HepG2 (cell line): Measurements from ENCODE around the gene PIK3R1. TPM values are rescaled to one million over a fixed set of nuclear protein-coding genes. Genes with fewer than 3 reads are reported as not detected.

Source experiments
- ATAC-seq: fragments of 200-7000 bp; cut with Tn5 transposase; 3 replicates; pipeline ENCODE4 v1.9.1; 2020; ENCODE audit warnings: mild to moderate bottlenecking, moderate library complexity
- BruUV-seq: library from RNA; stranded (reverse); fragments of 400-500 nt; replicated peaks from 2 replicates; lab custom pipeline; 2021; lab: Mats Ljungman, UMichigan
- CTCF ChIA-PET: fragments of 300-600 bp; formaldehyde crosslinking; extraction: SDS; loops from one replicate; lab custom pipeline; 2021; ENCODE audit warnings: low total read pairs, inconsistent platforms, low intra/inter-chr PET ratio; lab: Yijun Ruan, JAX
- POLR2A ChIA-PET: fragments of 350-600 bp; sonication (Branson Sonifier 250); formaldehyde crosslinking; loops from one replicate; lab custom pipeline; 2020; ENCODE audit warnings: antibody characterized with exemption, inconsistent platforms; lab: Yijun Ruan, JAX
- DNase-seq: peaks from one replicate; pipeline ENCODE4 v3.0.0-alpha.2; 2015; ENCODE audit warnings: low spot score
- FAIRE-seq: peaks from 3 replicates; lab custom pipeline; 2011; peaks lifted over from hg19 to GRCh38; lab: Jason Lieb, UNC
- H2AFZ ChIP-seq: one replicate; pipeline ENCODE4 v1.6.1; 2011; ENCODE audit warnings: low read length, inconsistent platforms
- H3K27ac ChIP-seq: fragments of 300-600 bp; 3 replicates; pipeline ENCODE4 v1.8.0; 2011; ENCODE audit warnings: mixed run types, mild to moderate bottlenecking, mixed read lengths, low read length, inconsistent platforms; ENCODE audit not compliant: insufficient read depth; ENCODE audit errors: extremely low read length
- H3K27me3 ChIP-seq, 2 experiments: fragments of 200-600 bp in 1 of 2; 2 replicates in 1 of 2; 3 replicates in 1 of 2; pipeline versions ENCODE4 v1.6.0 to v1.8.0; 2011; ENCODE audit warnings: low read length in 2 of 2, mild to moderate bottlenecking in 2 of 2, moderate library complexity in 2 of 2, inconsistent platforms in 1 of 2; ENCODE audit not compliant: insufficient read depth in 2 of 2, control insufficient read depth in 1 of 2
- H3K36me3 ChIP-seq, 2 experiments: fragments of 200-600 bp in 1 of 2; replicated peaks in 1 of 2; 2 replicates in 1 of 2; 3 replicates in 1 of 2; pipeline versions ENCODE4 v1.5.1 to v1.8.0; 2011; ENCODE audit warnings: low read length in 2 of 2, inconsistent platforms in 1 of 2; ENCODE audit not compliant: insufficient read depth in 2 of 2, control insufficient read depth in 1 of 2
- H3K4me1 ChIP-seq: 2 replicates; pipeline ENCODE4 v1.5.1; 2012; ENCODE audit warnings: low read length, inconsistent platforms; ENCODE audit not compliant: insufficient read depth
- H3K4me2 ChIP-seq: 2 replicates; pipeline ENCODE4 v1.6.0; 2011; ENCODE audit warnings: low read depth, low read length, inconsistent platforms
- H3K4me3 ChIP-seq, 3 experiments: fragments of 200-600 bp in 1 of 3; sonication (generic), shearing (Covaris generic) in 1 of 3; replicated peaks in 1 of 3; 2 replicates each; pipeline ENCODE4 v1.5.1; 2011 to 2016; ENCODE audit warnings: low read length in 3 of 3, inconsistent platforms in 2 of 3, low read depth in 2 of 3, mild to moderate bottlenecking in 2 of 3, control low read depth in 1 of 3, mixed read lengths in 1 of 3; ENCODE audit not compliant: insufficient read depth in 1 of 3
- H3K79me2 ChIP-seq: one replicate; pipeline ENCODE4 v1.6.1; 2011; ENCODE audit warnings: low read length, inconsistent platforms; ENCODE audit not compliant: insufficient read depth
- H3K9ac ChIP-seq: 2 replicates; pipeline ENCODE4 v1.6.0; 2011; ENCODE audit warnings: mild to moderate bottlenecking, low read depth, low read length, inconsistent platforms; ENCODE audit not compliant: insufficient read depth
- H3K9me3 ChIP-seq: 2 replicates; pipeline ENCODE4 v1.5.1; 2012; ENCODE audit warnings: mild to moderate bottlenecking, low read length
- H4K20me1 ChIP-seq: 2 replicates; pipeline ENCODE4 v1.6.0; 2011; ENCODE audit warnings: inconsistent platforms, mild to moderate bottlenecking, low read length, moderate library complexity; ENCODE audit not compliant: insufficient read depth
- HIVEP1 ChIP-seq: sonication (generic); formaldehyde crosslinking; IDR thresholded peaks from 2 replicates; pipeline ENCODE4 v1.4.0; 2020; ENCODE audit warnings: mild to moderate bottlenecking, missing genetic modification reagents
- IKZF1 ChIP-seq: fragments of 450-650 bp; IDR thresholded peaks from 2 replicates; pipeline ENCODE4 v1.7.1; 2016
- MAFF ChIP-seq: IDR thresholded peaks from 2 replicates; pipeline ENCODE4 v1.6.1; 2011; ENCODE audit warnings: low read depth, low read length, improper control_type of control experiment
- NFIB ChIP-seq: sonication (generic); formaldehyde crosslinking; IDR thresholded peaks from 2 replicates; pipeline ENCODE4 v1.9.0; 2021; ENCODE audit warnings: missing genetic modification reagents, mild to moderate bottlenecking, borderline replicate concordance
- ZNF569 ChIP-seq: sonication (generic); formaldehyde crosslinking; IDR thresholded peaks from 2 replicates; pipeline ENCODE4 v1.5.0; 2020; ENCODE audit warnings: mild to moderate bottlenecking, missing genetic modification reagents, moderate library complexity, borderline replicate concordance
- ZNF614 ChIP-seq: IDR thresholded peaks from 2 replicates; pipeline ENCODE4 v1.6.1; 2018; ENCODE audit warnings: missing biosample characterization, missing genetic modification reagents, inconsistent platforms, borderline replicate concordance
- ZNF619 ChIP-seq: sonication (generic); formaldehyde crosslinking; IDR thresholded peaks from 2 replicates; pipeline ENCODE4 v1.4.0; 2020; ENCODE audit warnings: mild to moderate bottlenecking, missing genetic modification reagents
- ZNF777 ChIP-seq: sonication (generic); formaldehyde crosslinking; IDR thresholded peaks from 2 replicates; pipeline ENCODE4 v1.4.0; 2020; ENCODE audit warnings: missing genetic modification reagents
- in situ Hi-C: cut with HindIII; loops from 2 replicates; pipeline ENCODE4 v1.10.0; 2017; ENCODE audit warnings: low pct_unique_long_range_greater_than_20kb; ENCODE audit not compliant: extremely low pct_ligation_motif_present
- intact Hi-C: fragments of 100-400 bp; cut with micrococcal nuclease; formaldehyde crosslinking; loops from one replicate; pipeline ENCODE4 v1.10.0; 2022; ENCODE audit not compliant: unreplicated experiment
- polyA plus RNA-seq, 8 experiments: library from polyadenylated mRNA; depleted of rRNA in 3 of 8; stranded (reverse) in 7 of 8; unstranded in 1 of 8; fragments of >200 nt; fragmentation: Illumina TruSeq in 4 of 8; extraction: Trizol in 4 of 8; gene quantifications; 2 replicates each; pipeline versions ENCODE4 v1.2.1 to v1.2.3, GENCODE V29; 2011 to 2016; ENCODE audit warnings: low read depth in 4 of 8, missing spikeins in 1 of 8, mixed read lengths in 1 of 8; ENCODE audit not compliant: insufficient read depth in 1 of 8
- total RNA-seq, 5 experiments: library from RNA; depleted of rRNA; stranded (reverse); fragments of >200 nt; fragmentation: Illumina TruSeq; extraction: Trizol; gene quantifications; 2 replicates each; pipeline ENCODE4 v1.2.3, GENCODE V29; 2016; ENCODE audit warnings: low read depth in 1 of 5
- TF ChIP-seq, protein P1 (sequence below): sonication (generic); formaldehyde crosslinking; IDR thresholded peaks from 2 replicates; pipeline ENCODE4 v1.5.0; 2020; ENCODE audit warnings: mild to moderate bottlenecking, missing genetic modification reagents
- TF ChIP-seq, protein P2 (sequence below): sonication (generic); formaldehyde crosslinking; IDR thresholded peaks from 2 replicates; pipeline ENCODE4 v1.5.1; 2020; ENCODE audit warnings: mild to moderate bottlenecking, missing genetic modification reagents, borderline replicate concordance
- TF ChIP-seq, protein P3 (sequence below), 2 experiments: sonication (generic) in 1 of 2; formaldehyde crosslinking in 1 of 2; IDR thresholded peaks; 2 replicates each; pipeline versions ENCODE4 v1.6.1 to v1.9.0; 2014 to 2022; ENCODE audit warnings: antibody characterized with exemption in 1 of 2, borderline replicate concordance in 1 of 2, inconsistent platforms in 1 of 2, low read depth in 1 of 2, missing genetic modification reagents in 1 of 2

Gene PIK3R1
- total and polyA plus RNA-seq, 2 of the 13 experiments (the other 11 are each of a cell fraction or from before 2014, with no cell fraction given): 8.4 to 21.3 TPM

DNA sequence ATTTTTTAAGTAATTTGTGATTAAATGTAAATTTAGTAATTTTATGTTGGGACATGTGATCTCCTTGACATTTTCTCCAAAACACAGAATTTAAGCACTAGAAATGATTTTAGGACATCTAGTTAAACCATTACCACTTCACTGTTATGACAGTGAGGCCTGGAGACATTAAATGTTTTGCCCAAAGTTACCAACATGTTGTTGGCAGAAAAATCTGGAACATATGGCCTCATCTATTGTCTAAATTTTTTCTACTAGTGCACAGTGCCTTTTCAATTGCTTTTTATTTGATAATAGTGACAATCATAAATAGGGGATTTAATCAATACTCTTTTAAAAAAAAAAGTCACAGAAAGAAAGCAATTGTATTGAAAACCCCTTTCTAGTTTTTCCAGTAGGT, 45.6 kb downstream of the PIK3R1 start:
- CTCF ChIA-PET: no interaction called here
- BruUV-seq: no TSS peak
- Histone ChIP-seq H3K9me3 (no peaks in the 10 kb centered on the region), H3K4me1 (peaks cover 43% of the 10 kb centered on the region), H3K36me3 (0 out of 5 replicates have a peak, but pooled peaks cover 0 to 6% of the 10 kb centered on the region in 2 experiments), H3K4me2 (no peak overlapping the region), H3K9ac (no peak overlapping the region), H2AFZ (no peak overlapping the region), H3K27ac (no peak overlapping the region), H4K20me1 (no peaks in the 10 kb centered on the region; the same call in 1 of the 2 replicates), H3K4me3 (no peak overlapping the region), H3K27me3 (no peaks in the 10 kb centered on the region), H3K79me2 (peaks cover 30% of the 10 kb centered on the region)
- in situ Hi-C loops (no loop called here), intact Hi-C loops (no loop called here)
- POLR2A ChIA-PET: no interaction called here
- FAIRE-seq: no peak
- no peak for ATAC-seq
- DNase-seq: no peak
- TF ChIP-seq, protein P1, sequence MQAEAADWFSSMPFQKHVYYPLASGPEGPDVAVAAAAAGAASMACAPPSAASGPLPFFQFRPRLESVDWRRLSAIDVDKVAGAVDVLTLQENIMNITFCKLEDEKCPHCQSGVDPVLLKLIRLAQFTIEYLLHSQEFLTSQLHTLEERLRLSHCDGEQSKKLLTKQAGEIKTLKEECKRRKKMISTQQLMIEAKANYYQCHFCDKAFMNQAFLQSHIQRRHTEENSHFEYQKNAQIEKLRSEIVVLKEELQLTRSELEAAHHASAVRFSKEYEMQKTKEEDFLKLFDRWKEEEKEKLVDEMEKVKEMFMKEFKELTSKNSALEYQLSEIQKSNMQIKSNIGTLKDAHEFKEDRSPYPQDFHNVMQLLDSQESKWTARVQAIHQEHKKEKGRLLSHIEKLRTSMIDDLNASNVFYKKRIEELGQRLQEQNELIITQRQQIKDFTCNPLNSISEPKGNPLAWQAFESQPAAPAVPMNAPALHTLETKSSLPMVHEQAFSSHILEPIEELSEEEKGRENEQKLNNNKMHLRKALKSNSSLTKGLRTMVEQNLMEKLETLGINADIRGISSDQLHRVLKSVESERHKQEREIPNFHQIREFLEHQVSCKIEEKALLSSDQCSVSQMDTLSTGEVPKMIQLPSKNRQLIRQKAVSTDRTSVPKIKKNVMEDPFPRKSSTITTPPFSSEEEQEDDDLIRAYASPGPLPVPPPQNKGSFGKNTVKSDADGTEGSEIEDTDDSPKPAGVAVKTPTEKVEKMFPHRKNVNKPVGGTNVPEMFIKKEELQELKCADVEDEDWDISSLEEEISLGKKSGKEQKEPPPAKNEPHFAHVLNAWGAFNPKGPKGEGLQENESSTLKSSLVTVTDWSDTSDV (CRISPR knock-in tag): no peak
- TF ChIP-seq ZNF569 (CRISPR knock-in tag) (no peak), NFIB (no peak), ZNF619 (CRISPR knock-in tag) (no peak), HIVEP1 (no peak), ZNF614 (CRISPR knock-in tag) (no peak), IKZF1 (no peak), MAFF (no peak), ZNF777 (CRISPR knock-in tag) (no peak)
- TF ChIP-seq, protein P2, sequence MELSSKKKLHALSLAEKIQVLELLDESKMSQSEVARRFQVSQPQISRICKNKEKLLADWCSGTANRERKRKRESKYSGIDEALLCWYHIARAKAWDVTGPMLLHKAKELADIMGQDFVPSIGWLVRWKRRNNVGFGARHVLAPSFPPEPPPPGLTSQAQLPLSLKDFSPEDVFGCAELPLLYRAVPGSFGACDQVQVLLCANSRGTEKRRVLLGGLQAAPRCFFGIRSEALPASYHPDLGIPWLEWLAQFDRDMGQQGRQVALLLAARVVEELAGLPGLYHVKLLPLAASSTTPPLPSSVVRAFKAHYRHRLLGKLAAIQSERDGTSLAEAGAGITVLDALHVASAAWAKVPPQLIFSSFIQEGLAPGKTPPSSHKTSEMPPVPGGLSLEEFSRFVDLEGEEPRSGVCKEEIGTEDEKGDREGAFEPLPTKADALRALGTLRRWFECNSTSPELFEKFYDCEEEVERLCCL: no peak
- TF ChIP-seq, protein P3, sequence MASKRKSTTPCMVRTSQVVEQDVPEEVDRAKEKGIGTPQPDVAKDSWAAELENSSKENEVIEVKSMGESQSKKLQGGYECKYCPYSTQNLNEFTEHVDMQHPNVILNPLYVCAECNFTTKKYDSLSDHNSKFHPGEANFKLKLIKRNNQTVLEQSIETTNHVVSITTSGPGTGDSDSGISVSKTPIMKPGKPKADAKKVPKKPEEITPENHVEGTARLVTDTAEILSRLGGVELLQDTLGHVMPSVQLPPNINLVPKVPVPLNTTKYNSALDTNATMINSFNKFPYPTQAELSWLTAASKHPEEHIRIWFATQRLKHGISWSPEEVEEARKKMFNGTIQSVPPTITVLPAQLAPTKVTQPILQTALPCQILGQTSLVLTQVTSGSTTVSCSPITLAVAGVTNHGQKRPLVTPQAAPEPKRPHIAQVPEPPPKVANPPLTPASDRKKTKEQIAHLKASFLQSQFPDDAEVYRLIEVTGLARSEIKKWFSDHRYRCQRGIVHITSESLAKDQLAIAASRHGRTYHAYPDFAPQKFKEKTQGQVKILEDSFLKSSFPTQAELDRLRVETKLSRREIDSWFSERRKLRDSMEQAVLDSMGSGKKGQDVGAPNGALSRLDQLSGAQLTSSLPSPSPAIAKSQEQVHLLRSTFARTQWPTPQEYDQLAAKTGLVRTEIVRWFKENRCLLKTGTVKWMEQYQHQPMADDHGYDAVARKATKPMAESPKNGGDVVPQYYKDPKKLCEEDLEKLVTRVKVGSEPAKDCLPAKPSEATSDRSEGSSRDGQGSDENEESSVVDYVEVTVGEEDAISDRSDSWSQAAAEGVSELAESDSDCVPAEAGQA (IDR thresholded peaks at IDR 0.05; ENCODE audit: low read depth): no peak
- TF ChIP-seq, protein P3 (CRISPR knock-in tag; IDR thresholded peaks at IDR 0.05; ENCODE audit: borderline replicate concordance): no peak
